IPS DF 6.9 (cell line): Measurements from ENCODE around the gene ATP5F1D.

Experiments
- DNase-seq: peaks from one replicate; pipeline ENCODE4 v3.0.0-alpha.2; 2013; ENCODE audit warnings: low read depth, low spot score
- H3K27ac ChIP-seq: one replicate; pipeline ENCODE4 v1.5.1; 2013; ENCODE audit warnings: low read length, control low read depth
- H3K27me3 ChIP-seq: 2 replicates; pipeline ENCODE4 v1.6.1; 2013; ENCODE audit warnings: mild to moderate bottlenecking, low read length; ENCODE audit not compliant: control insufficient read depth, insufficient read depth
- H3K36me3 ChIP-seq: 2 replicates; pipeline ENCODE4 v1.6.1; 2013; ENCODE audit warnings: low read length; ENCODE audit not compliant: control insufficient read depth, insufficient read depth
- H3K4me1 ChIP-seq: 2 replicates; pipeline ENCODE4 v1.6.1; 2013; ENCODE audit warnings: low read length; ENCODE audit not compliant: control insufficient read depth, insufficient read depth
- H3K4me3 ChIP-seq: 2 replicates; pipeline ENCODE4 v1.5.1; 2013; ENCODE audit warnings: mild to moderate bottlenecking, low read length
- H3K9me3 ChIP-seq: 2 replicates; pipeline ENCODE4 v1.6.1; 2013; ENCODE audit warnings: low read length, inconsistent platforms; ENCODE audit not compliant: control insufficient read depth, insufficient read depth
- WGBS: extraction: QIAGEN DNeasy Blood & Tissue Kit; methylation state at CpG from one replicate; pipeline ENCODE4 v1.1.7; 2013; ENCODE audit warnings: mixed read lengths, missing lambda C conversion rate; ENCODE audit not compliant: insufficient read length, insufficient coverage; 5-methylcytosine and 5-hydroxymethylcytosine counted together

ATP5F1D gene

DNA sequence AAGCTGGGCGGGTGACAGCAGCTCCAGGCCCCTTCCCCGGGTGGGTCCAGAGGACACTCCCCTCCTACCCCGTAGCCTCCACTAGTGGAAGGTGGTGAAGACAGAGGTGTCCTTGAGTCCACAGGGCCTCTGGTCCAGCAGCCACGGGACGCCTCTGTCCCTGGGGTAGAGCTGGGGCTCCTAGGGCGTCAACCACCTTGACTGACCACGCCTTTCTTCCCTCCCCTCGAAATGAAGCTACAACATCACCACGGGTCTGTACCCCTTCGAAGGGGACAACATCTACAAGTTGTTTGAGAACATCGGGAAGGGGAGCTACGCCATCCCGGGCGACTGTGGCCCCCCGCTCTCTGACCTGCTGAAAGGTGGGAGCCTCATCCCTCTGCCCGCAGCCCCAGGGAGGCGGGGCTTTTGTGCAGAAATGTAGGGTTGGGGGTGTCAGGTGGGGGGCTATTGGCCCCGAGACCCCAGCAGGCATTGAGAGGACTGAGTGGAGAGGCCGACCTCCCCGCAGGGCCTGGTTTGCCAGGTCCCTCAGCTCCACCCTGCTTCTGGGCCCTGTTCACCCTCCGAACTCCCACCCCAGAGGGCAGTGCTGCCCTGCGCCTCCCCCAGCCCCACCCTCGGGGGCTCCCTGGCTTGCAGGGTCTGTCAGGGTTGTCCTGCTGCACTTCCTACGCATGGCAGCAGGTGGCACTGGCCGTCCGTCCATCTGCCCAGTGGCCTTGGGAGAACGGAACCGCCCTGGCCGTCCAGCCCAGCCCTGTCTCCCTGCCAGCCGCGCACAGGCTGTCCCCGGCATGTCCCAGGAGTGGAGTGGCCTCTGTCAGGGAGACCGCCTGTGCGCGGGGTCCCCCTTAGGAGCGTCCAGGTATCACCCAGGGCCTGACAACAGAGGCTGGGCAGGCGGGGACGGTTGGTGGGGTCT, 20.3 kb upstream of the ATP5F1D start:
- DNase-seq: no peak
- H3K9me3 ChIP-seq: no peaks in the 10 kb centered on the region
- H3K4me3 ChIP-seq: no peak overlapping the region
- H3K27me3 ChIP-seq: no peaks in the 10 kb centered on the region
- WGBS: no CpG with 5 or more reads among the region's 38 CpGs
- H3K36me3 ChIP-seq: peaks cover 10% of the 10 kb centered on the region; the same call in 1 of the 2 replicates
- H3K4me1 ChIP-seq: no peaks in the 10 kb centered on the region
- no peak overlapping the region for H3K27ac ChIP-seq

DNA sequence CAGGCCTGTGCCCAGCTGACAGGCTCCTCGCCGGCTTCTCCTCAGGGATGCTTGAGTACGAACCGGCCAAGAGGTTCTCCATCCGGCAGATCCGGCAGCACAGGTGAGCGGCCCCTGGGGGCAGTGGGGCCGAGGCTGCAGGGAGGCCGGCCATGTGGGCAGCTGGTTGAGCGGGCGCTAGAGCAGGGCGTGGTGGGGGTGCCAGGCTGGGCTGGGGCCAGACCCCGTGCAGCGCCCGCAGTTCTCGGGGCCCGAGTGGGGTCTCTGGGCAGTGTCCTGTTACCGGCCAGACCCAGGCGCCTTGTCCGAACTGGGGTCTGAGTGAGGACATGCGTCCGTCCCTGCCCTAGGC, 19.7 kb upstream of the ATP5F1D start:
- WGBS: no CpG with 5 or more reads among the region's 22 CpGs

GRCh38 chr19:1222394-1222793, 19.2 kb upstream of the ATP5F1D start:
- no peak for DNase-seq
- WGBS: no CpG with 5 or more reads among the region's 14 CpGs
- H3K27me3 ChIP-seq: no peaks in the 10 kb centered on the region
- H3K36me3 ChIP-seq: peaks cover 15% of the 10 kb centered on the region
- H3K4me1 ChIP-seq: no peaks in the 10 kb centered on the region
- no peak overlapping the region for H3K4me3 ChIP-seq
- H3K9me3 ChIP-seq: no peaks in the 10 kb centered on the region
- no peak overlapping the region for H3K27ac ChIP-seq

More for the DNA sequence above, 19.7 kb upstream of the ATP5F1D start:
- DNase-seq: no peak
- peaks cover 15% of the 10 kb centered on the region for H3K36me3 ChIP-seq
- H3K27me3 ChIP-seq: no peaks in the 10 kb centered on the region
- no peaks in the 10 kb centered on the region for H3K4me1 ChIP-seq
- H3K9me3 ChIP-seq: no peaks in the 10 kb centered on the region
- no peak overlapping the region for H3K4me3 ChIP-seq
- no peak overlapping the region for H3K27ac ChIP-seq

DNA sequence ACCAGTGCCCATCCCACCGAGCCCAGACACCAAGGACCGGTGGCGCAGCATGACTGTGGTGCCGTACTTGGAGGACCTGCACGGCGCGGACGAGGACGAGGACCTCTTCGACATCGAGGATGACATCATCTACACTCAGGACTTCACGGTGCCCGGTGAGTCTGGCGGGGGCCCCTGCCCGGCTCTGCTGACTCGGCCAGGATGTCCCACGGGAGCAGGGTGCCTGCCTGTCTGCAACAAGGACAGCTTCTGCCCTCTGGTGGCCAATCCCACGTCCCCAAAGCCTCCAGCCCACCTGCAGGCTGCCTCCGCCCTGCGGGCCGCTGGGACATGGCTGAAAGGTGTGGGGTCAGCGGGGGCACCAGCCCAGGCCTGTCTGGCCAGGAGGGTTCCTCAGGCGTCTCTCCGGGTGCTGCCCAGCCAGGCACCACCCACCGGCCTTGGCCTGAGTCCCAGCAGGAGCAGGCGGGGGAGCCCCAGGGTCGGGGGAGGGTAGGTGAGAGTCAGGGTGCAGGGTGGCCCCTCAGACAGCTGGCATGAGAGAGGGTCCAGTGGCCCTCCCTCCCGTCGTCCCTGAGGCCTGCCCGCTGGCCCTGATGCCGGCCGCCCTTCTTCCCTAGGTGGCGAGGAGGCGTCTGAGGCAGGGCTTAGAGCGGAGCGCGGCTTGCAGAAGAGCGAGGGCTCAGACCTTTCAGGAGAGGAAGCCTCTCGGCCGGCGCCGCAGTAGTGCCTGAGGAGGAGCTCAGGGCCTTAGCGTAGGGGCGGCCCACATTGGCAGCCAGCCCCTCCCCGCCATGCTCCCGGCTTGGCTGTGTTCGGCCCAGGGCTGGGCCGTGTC, 18.3 kb upstream of the ATP5F1D start:
- H3K27me3 ChIP-seq: no peaks in the 10 kb centered on the region
- no peaks in the 10 kb centered on the region for H3K4me1 ChIP-seq
- DNase-seq: no peak
- no CpG with 5 or more reads among the region's 48 CpGs for WGBS
- H3K27ac ChIP-seq: no peak overlapping the region
- no peaks in the 10 kb centered on the region for H3K9me3 ChIP-seq
- peaks cover 22% of the 10 kb centered on the region for H3K36me3 ChIP-seq
- no peak overlapping the region for H3K4me3 ChIP-seq

- Histone ChIP-seq H3K9me3 (no peaks in the 10 kb centered on the region), H3K27me3 (no peaks in the 10 kb centered on the region), H3K27ac (no peak overlapping the region), H3K4me1 (no peaks in the 10 kb centered on the region), H3K36me3 (peaks cover 28% of the 10 kb centered on the region), H3K4me3 (no peak overlapping the region)
- no CpG with 5 or more reads among the region's 16 CpGs for WGBS
- no peak for DNase-seq
Observed at GRCh38 chr19:1224047-1224825, 17.3 kb upstream of the ATP5F1D start.

- H3K36me3 ChIP-seq: peaks cover 34% of the 10 kb centered on the region
- no peak overlapping the region for H3K27ac ChIP-seq
- no peaks in the 10 kb centered on the region for H3K9me3 ChIP-seq
- H3K4me1 ChIP-seq: no peaks in the 10 kb centered on the region
- H3K4me3 ChIP-seq: no peak overlapping the region
- no peaks in the 10 kb centered on the region for H3K27me3 ChIP-seq
- WGBS: no CpG with 5 or more reads among the region's 16 CpGs
- no peak for DNase-seq
Observed at GRCh38 chr19:1224847-1225246, 16.7 kb upstream of the ATP5F1D start.

GRCh38 chr19:1225440-1226226, 15.9 kb upstream of the ATP5F1D start:
- H3K27ac ChIP-seq: no peak overlapping the region
- peaks cover 38% of the 10 kb centered on the region for H3K36me3 ChIP-seq

DNA sequence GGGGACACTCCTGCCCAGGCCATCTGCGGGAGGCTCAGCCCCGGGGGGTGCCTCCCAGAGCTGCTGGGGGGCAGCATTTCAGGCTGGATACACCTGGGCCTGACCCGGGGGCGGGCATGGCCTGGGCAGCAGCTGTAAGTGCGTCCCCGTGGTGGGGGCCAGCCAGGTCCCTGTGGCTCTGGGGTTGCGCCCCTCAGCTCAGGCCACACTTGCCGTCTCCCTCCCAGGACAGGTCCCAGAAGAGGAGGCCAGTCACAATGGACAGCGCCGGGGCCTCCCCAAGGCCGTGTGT, 15.4 kb upstream of the ATP5F1D start:
- Histone ChIP-seq H3K27me3 (no peaks in the 10 kb centered on the region), H3K4me3 (no peak overlapping the region), H3K9me3 (no peaks in the 10 kb centered on the region), H3K27ac (no peak overlapping the region), H3K36me3 (peaks cover 38% of the 10 kb centered on the region), H3K4me1 (no peaks in the 10 kb centered on the region; the same call in 1 of the 2 replicates)
- DNase-seq: no peak
- no CpG with 5 or more reads among the region's 11 CpGs for WGBS

More at GRCh38 chr19:1225440-1226226, 15.9 kb upstream of the ATP5F1D start:
- Histone ChIP-seq H3K9me3 (no peaks in the 10 kb centered on the region), H3K27me3 (no peaks in the 10 kb centered on the region), H3K4me1 (no peaks in the 10 kb centered on the region; the same call in 1 of the 2 replicates), H3K4me3 (no peak overlapping the region)
- WGBS: no CpG with 5 or more reads among the region's 29 CpGs
- no peak for DNase-seq

DNA sequence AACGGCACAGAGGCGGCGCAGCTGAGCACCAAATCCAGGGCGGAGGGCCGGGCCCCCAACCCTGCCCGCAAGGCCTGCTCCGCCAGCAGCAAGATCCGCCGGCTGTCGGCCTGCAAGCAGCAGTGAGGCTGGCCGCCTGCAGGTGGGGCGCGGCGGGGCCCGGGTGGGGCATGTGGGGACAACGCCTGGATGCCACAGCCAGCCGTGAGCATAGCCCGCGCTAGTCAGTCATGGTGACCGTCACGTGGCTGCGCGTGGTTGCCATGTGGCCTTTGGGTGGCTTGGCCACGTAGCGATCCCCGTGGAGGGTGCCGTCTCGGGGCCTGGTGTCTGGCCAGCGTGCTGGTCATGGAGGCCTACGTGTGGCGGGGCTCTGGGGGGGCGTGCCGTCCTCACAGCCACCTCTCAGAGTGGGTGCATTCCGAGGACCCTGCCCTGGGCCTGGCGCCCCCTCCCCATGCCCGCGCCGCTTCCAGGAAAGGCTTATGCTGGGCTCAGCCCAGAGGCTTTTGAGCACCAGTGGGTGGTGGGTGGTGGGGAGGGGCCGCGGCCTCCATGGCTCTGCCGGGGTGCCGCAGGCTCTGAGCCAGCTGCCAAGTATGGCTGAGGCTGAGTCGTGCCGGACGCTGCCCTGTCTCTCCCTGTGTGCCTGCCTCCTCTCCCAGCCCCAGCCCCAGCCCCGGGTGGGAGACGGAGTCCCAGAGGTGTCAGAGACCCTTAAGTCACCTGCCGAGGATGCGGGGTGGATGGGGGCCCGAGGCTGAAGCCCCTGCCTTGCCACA, 14.8 kb upstream of the ATP5F1D start:
- no peak overlapping the region for H3K4me3 ChIP-seq
- H3K4me1 ChIP-seq: no peaks in the 10 kb centered on the region; the same call in 1 of the 2 replicates
- no CpG with 5 or more reads among the region's 50 CpGs for WGBS
- no peak overlapping the region for H3K27ac ChIP-seq
- no peaks in the 10 kb centered on the region for H3K9me3 ChIP-seq
- no peaks in the 10 kb centered on the region for H3K27me3 ChIP-seq
- DNase-seq: no peak
- peaks cover 38% of the 10 kb centered on the region for H3K36me3 ChIP-seq
